Endothelial cell of umbilical vein (primary cell): ENCODE results near the gene LILRA5. TPM values are rescaled to one million over a fixed set of nuclear protein-coding genes. Genes with fewer than 3 reads are reported as not detected.

ENCODE experiments used
- BruUV-seq: library from RNA; stranded (reverse); fragments of 400-500 nt; replicated peaks from 2 replicates; lab custom pipeline; 2021; lab: Mats Ljungman, UMichigan
- CTCF ChIA-PET: fragments of 300-600, 350-600 bp; sonication (Branson Sonifier 250); formaldehyde crosslinking; loops from one replicate; lab custom pipeline; 2021; ENCODE audit warnings: antibody characterized with exemption, inconsistent platforms; lab: Charles Lee
- POLR2A ChIA-PET: fragments of 300-600, 350-600 bp; sonication (Branson Sonifier 250); formaldehyde crosslinking; loops from one replicate; lab custom pipeline; 2021; ENCODE audit warnings: antibody characterized with exemption, inconsistent platforms; lab: Charles Lee
- DNase-seq: peaks from one replicate; pipeline ENCODE4 v3.0.0-alpha.2; 2011; ENCODE audit warnings: low read depth, low spot score
- FAIRE-seq: peaks from 2 replicates; lab custom pipeline; 2011; peaks lifted over from hg19 to GRCh38; lab: Jason Lieb, UNC
- H2AFZ ChIP-seq: 2 replicates; pipeline ENCODE4 v1.6.0; 2012; ENCODE audit warnings: low read depth, low read length, control low read depth, inconsistent platforms
- H3K27ac ChIP-seq: 2 replicates; pipeline ENCODE4 v1.5.1; 2011; ENCODE audit warnings: low read depth, mild to moderate bottlenecking, control low read depth, low read length, moderate library complexity; ENCODE audit not compliant: insufficient read depth
- H3K27me3 ChIP-seq, 2 experiments: 2 replicates each; pipeline versions ENCODE4 v1.6.0 to v1.6.1; 2011; ENCODE audit warnings: low read length in 2 of 2, mixed read lengths in 1 of 2; ENCODE audit not compliant: control insufficient read depth in 2 of 2, insufficient read depth in 2 of 2
- H3K36me3 ChIP-seq, 2 experiments: 2 replicates in 1 of 2; 3 replicates in 1 of 2; pipeline ENCODE4 v1.5.1; 2011; ENCODE audit warnings: low read length in 2 of 2, mild to moderate bottlenecking in 1 of 2, moderate library complexity in 1 of 2; ENCODE audit not compliant: control insufficient read depth in 2 of 2, insufficient read depth in 2 of 2; ENCODE audit errors: extremely low read depth in 1 of 2
- H3K4me1 ChIP-seq: 3 replicates; pipeline ENCODE4 v1.5.1; 2011; ENCODE audit warnings: mild to moderate bottlenecking, low read length; ENCODE audit not compliant: control insufficient read depth, insufficient read depth; ENCODE audit errors: extremely low read depth
- H3K4me2 ChIP-seq: 2 replicates; pipeline ENCODE4 v1.6.1; 2011; ENCODE audit warnings: low read length, control low read depth, mixed read lengths; ENCODE audit not compliant: insufficient read depth
- H3K4me3 ChIP-seq, 3 experiments: fragments of 200-600 bp in 1 of 3; sonication (generic), shearing (Covaris generic) in 1 of 3; replicated peaks in 1 of 3; 2 replicates each; pipeline ENCODE4 v1.5.1; 2011 to 2016; ENCODE audit warnings: control low read depth in 3 of 3, low read length in 3 of 3, mild to moderate bottlenecking in 2 of 3, inconsistent platforms in 1 of 3, low read depth in 1 of 3, moderate library complexity in 1 of 3; ENCODE audit not compliant: insufficient read depth in 1 of 3
- H3K79me2 ChIP-seq: 2 replicates; pipeline ENCODE4 v1.6.0; 2012; ENCODE audit warnings: low read length, inconsistent platforms; ENCODE audit not compliant: control insufficient read depth, insufficient read depth
- H3K9ac ChIP-seq: replicated peaks from 2 replicates; pipeline ENCODE3; 2011; ENCODE audit warnings: low read length, control low read depth; ENCODE audit not compliant: insufficient read depth; ENCODE audit errors: extremely low read depth
- H3K9me1 ChIP-seq: replicated peaks from 3 replicates; pipeline ENCODE4 v1.6.0; 2011; ENCODE audit warnings: mild to moderate bottlenecking, low read length; ENCODE audit not compliant: control insufficient read depth, insufficient read depth; ENCODE audit errors: extremely low read depth
- H3K9me3 ChIP-seq: replicated peaks from 2 replicates; pipeline ENCODE4 v1.5.1; 2012; ENCODE audit warnings: low read length, inconsistent platforms; ENCODE audit not compliant: control insufficient read depth, insufficient read depth
- H4K20me1 ChIP-seq: replicated peaks from 2 replicates; pipeline ENCODE3; 2011; ENCODE audit warnings: mild to moderate bottlenecking, low read length; ENCODE audit not compliant: control insufficient read depth, insufficient read depth; ENCODE audit errors: extremely low read depth
- EZH2 ChIP-seq: IDR thresholded peaks from 2 replicates; pipeline ENCODE4 v1.6.1; 2012; ENCODE audit warnings: borderline replicate concordance, low read depth, mild to moderate bottlenecking, moderate library complexity, low read length, inconsistent platforms; ENCODE audit not compliant: severe bottlenecking
- FOS ChIP-seq: IDR thresholded peaks from 2 replicates; pipeline ENCODE4 v1.6.1; 2011; ENCODE audit warnings: mild to moderate bottlenecking, low read length, moderate library complexity, borderline replicate concordance; ENCODE audit not compliant: insufficient read depth
- GATA2 ChIP-seq: IDR thresholded peaks from 2 replicates; pipeline ENCODE4 v1.7.0; 2011; ENCODE audit warnings: low read depth, mild to moderate bottlenecking, moderate library complexity, mixed read lengths, low read length; ENCODE audit not compliant: insufficient read length, insufficient read depth
- JUN ChIP-seq: IDR thresholded peaks from 2 replicates; pipeline ENCODE4 v1.6.1; 2011; ENCODE audit warnings: borderline replicate concordance, low read depth; ENCODE audit not compliant: insufficient read length, insufficient read depth
- MYC ChIP-seq: IDR thresholded peaks from one replicate; pipeline ENCODE4 v1.6.1; 2011; ENCODE audit warnings: mild to moderate bottlenecking, low read depth, low read length
- POLR2A ChIP-seq: IDR thresholded peaks from 2 replicates; pipeline ENCODE4 v1.6.1; 2012; ENCODE audit warnings: low read depth, mild to moderate bottlenecking, control low read depth, low read length
- POLR2AphosphoS5 ChIP-seq: IDR thresholded peaks from 2 replicates; pipeline ENCODE4 v1.6.1; 2012; ENCODE audit warnings: low read depth, mild to moderate bottlenecking, control low read depth, low read length, moderate library complexity; ENCODE audit not compliant: insufficient read depth
- dilution Hi-C: fragments of 300-500 bp; cut with MboI; formaldehyde crosslinking; loops from one replicate; pipeline ENCODE4 v1.15.0; 2019; ENCODE audit warnings: low sequenced_read_pairs; ENCODE audit not compliant: extremely low pct_ligation_motif_present
- intact Hi-C: fragments of 100-400 bp; cut with micrococcal nuclease; formaldehyde crosslinking; loops from one replicate; pipeline ENCODE4 v1.10.0; 2022
- polyA plus RNA-seq, 4 experiments: library from polyadenylated mRNA; depleted of rRNA in 3 of 4; stranded (reverse) in 3 of 4; unstranded in 1 of 4; fragments of >200 nt; gene quantifications; 2 replicates each; pipeline versions ENCODE4 v1.2.1 to v1.2.3, GENCODE V29; 2011 to 2012; ENCODE audit warnings: missing spikeins in 1 of 4
- total RNA-seq: library from RNA; stranded (reverse); gene quantifications from 2 replicates; pipeline ENCODE4 v1.2.3, GENCODE V29; 2021
- TF ChIP-seq, protein P1 (sequence below), 2 donors: IDR thresholded peaks; 1 replicate in 1 of 2; 2 replicates in 1 of 2; pipeline ENCODE4 v1.5.1; 2011; ENCODE audit warnings: low read length in 2 of 2, mild to moderate bottlenecking in 2 of 2, moderate library complexity in 2 of 2, control low read depth in 1 of 2, inconsistent platforms in 1 of 2, low read depth in 1 of 2; ENCODE audit not compliant: insufficient read depth in 1 of 2; ENCODE audit errors: extremely low read depth in 1 of 2
- TF ChIP-seq, protein P2 (sequence below): IDR thresholded peaks from 2 replicates; pipeline ENCODE4 v1.6.1; 2011; ENCODE audit not compliant: insufficient read depth, insufficient read length

The LILRA5 gene
- total and polyA plus RNA-seq, 2 donors (not counting 3 experiments of a cell fraction or from before 2014, with no cell fraction given) = not detected

DNA sequence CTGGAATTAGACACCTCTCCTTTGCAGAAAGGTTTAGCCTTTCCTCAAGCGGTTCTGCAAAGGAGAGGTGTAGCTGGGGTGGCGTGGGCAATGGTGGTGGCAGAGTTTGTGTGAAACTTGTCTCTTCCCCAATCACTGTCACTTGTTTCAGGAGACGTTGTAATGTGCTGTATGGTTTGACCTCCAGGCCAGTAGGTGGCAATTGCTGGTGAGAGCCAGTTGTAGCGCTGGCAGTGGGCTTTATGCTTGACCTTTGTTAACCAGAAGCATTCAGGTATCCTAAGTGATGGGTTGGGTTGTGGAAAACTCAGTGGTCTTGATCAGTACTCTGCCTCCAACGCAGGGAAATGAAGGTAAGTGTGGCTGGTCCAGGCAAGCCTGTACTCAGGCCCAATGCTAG is 12.7 kb upstream of the LILRA5 start:
- Histone ChIP-seq H3K4me2 (no peak overlapping the region), H3K36me3 (no peaks in the 10 kb centered on the region), H4K20me1 (no peaks in the 10 kb centered on the region), H3K9me1 (no peaks in the 10 kb centered on the region), H3K79me2 (no peaks in the 10 kb centered on the region), H2AFZ (no peak overlapping the region), H3K4me1 (no peaks in the 10 kb centered on the region), H3K27me3 (peaks cover 0 to 2% of the 10 kb centered on the region in 2 experiments), H3K4me3 (no peak overlapping the region), H3K27ac (no peak overlapping the region), H3K9me3 (no peaks in the 10 kb centered on the region), H3K9ac (no peak overlapping the region)
- dilution Hi-C loops (no loop called here), intact Hi-C loops (loop anchor here (1.0 kb wide), 1 partner anchor 66 kb away; no protein-coding TSS in a partner anchor)
- no TSS peak for BruUV-seq
- no peak for FAIRE-seq
- POLR2A ChIA-PET = no interaction called here
- CTCF ChIA-PET = interaction anchor here (1.1 to 1.6 kb wide), 5 partner anchors 9 to 88 kb away, joined by 3 to 8 read pairs (median 3); no protein-coding TSS in a partner anchor
- TF ChIP-seq EZH2 = no peak
- no peak for TF ChIP-seq GATA2
- TF ChIP-seq, protein P1, sequence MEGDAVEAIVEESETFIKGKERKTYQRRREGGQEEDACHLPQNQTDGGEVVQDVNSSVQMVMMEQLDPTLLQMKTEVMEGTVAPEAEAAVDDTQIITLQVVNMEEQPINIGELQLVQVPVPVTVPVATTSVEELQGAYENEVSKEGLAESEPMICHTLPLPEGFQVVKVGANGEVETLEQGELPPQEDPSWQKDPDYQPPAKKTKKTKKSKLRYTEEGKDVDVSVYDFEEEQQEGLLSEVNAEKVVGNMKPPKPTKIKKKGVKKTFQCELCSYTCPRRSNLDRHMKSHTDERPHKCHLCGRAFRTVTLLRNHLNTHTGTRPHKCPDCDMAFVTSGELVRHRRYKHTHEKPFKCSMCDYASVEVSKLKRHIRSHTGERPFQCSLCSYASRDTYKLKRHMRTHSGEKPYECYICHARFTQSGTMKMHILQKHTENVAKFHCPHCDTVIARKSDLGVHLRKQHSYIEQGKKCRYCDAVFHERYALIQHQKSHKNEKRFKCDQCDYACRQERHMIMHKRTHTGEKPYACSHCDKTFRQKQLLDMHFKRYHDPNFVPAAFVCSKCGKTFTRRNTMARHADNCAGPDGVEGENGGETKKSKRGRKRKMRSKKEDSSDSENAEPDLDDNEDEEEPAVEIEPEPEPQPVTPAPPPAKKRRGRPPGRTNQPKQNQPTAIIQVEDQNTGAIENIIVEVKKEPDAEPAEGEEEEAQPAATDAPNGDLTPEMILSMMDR (IDR thresholded peaks at IDR 0.05; ENCODE audit: extremely low read depth in 1 of 2, insufficient read depth in 1 of 2, low read depth in 1 of 2, low read length in 2 of 2) = no peak
- TF ChIP-seq JUN = no peak
- no peak for TF ChIP-seq MYC
- TF ChIP-seq POLR2AphosphoS5 = no peak
- no peak for TF ChIP-seq POLR2A
- no peak for TF ChIP-seq FOS
- TF ChIP-seq, protein P2, sequence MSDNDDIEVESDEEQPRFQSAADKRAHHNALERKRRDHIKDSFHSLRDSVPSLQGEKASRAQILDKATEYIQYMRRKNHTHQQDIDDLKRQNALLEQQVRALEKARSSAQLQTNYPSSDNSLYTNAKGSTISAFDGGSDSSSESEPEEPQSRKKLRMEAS = no peak
- DNase-seq = no peak
